Measurements from ENCODE around the gene POU5F2.

- TF ChIP-seq POLR2A (IDR thresholded peaks at IDR 0.05) (no peak), CTCF (IDR thresholded peaks at IDR 0.05) (no peak), POLR2AphosphoS5 (IDR thresholded peaks at IDR 0.05) (no peak)
Measured at GRCh38 chr5:93756372-93756771, 15.0 kb upstream of the POU5F2 start.
